ENCODE data around the gene PLEKHM2. TPM values are rescaled to one million over a fixed set of nuclear protein-coding genes. Genes with fewer than 3 reads are reported as not detected.

The PLEKHM2 gene
- total RNA-seq, 1 experiment from 2014 or later, result 32.6 TPM

DNA sequence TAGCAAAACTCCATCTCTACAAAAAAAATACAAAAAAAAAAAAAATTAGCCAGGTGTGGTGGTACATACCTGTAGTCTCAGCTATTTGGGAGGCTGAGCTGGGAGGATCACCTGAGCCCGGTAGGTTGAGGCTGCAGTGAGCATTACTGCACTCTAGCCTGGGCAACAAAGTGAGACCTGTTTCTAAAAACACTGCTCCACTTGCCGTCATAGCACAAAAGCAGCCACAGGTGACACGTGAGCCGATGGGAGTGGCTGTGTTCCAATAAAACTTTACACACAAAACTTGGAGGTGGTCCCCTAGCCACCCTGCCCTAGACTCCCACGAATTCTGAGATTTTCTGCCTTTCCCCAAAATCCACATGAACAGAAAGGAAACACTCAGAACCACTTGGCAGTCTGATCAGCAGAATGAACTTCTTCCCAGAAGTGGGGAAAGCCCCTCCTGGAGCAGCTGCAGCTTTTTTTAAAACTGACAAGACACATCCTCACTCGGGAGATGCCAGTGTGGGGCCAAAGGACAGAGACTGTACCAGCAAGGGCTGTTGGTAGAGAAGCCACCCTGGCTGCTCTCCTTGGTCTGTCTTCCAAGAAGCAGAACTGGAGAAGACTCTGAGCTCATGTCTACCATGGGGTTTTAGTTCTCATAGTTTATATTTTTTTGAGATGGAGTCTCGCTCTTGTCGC lies 23.3 kb downstream of the PLEKHM2 start:
- no peak overlapping the region for H3K4me3 ChIP-seq
- no peak for DNase-seq
- peaks cover 8% of the 10 kb centered on the region for H3K36me3 ChIP-seq
- no peaks in the 10 kb centered on the region for H3K9me3 ChIP-seq
- no peaks in the 10 kb centered on the region for H3K27me3 ChIP-seq

DNA sequence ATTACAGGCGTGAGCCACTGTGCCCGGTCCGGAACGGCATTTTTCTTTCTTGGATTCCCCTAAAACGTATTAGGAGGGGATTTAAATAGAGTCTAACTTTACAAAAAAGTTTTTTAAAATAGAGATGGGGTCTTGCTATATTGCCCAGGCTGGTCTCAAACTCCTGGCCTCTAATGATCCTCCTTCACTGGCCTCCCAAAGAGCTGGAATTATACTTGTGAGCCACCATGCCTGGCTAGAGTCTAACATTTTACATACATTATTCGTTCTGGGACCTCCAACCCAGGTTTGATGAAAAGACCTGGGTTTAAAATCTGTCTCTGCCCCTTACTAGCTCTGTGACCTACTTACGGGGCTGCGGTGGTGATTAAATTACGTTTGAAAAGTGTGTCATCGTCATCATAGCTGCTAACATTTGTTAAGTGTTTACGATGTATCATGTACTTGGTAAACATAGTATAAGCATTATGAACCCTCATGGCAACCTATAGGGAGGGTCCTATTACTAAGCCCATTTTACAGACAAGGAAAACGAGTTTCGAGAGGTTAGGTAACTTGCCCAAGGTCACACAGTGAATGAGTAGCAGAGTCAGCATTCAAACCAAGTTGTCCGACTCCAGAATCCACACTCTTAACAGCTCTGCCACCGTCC lies 24.5 kb downstream of the PLEKHM2 start:
- Histone ChIP-seq H3K36me3 (peaks cover 8% of the 10 kb centered on the region), H3K4me3 (no peak overlapping the region), H3K27me3 (no peaks in the 10 kb centered on the region), H3K9me3 (no peaks in the 10 kb centered on the region)
- DNase-seq, result no peak

DNA sequence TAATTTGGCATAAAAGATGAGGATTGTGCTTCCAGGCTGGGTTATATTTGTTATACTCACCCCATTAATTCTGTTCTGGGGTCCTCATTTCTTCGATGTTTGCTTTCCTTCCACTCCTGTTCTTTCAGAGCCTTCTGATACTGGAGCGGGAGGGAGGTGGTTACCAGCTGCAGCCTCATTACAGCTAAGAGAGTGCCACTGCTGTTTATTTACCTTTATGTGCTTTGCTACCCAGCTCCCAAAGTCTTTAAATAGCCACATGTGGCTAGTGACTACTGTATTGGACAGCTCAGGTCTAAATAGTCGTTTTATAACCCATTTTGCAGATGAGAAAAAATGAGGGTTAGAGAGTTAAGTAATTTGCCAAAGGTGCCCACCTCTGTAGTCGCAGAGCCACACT lies 25.1 kb downstream of the PLEKHM2 start:
- Histone ChIP-seq H3K27me3 (no peaks in the 10 kb centered on the region), H3K4me3 (no peak overlapping the region), H3K9me3 (no peaks in the 10 kb centered on the region), H3K36me3 (peaks cover 8% of the 10 kb centered on the region)
- DNase-seq, result no peak

DNA sequence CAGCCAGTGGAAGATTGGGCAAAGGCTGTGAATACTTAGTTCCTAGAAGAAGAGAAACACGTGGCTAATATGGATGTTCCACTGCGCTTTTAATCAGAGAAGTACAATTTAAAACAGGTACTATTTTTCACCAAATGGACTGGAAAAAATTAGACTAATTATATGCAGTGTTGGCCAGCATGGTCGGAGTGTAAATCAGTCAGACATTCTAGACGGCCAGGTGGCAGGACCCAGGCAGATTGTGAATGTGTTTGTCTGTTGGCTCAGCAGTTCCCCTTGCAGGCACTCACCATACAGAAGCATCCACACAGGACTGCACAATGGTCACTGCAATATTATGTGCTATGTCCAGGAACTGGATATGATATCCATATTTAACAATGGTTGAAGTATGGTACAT lies 28.0 kb downstream of the PLEKHM2 start:
- H3K27me3 ChIP-seq, result no peaks in the 10 kb centered on the region
- H3K36me3 ChIP-seq, result no peaks in the 10 kb centered on the region; the same call in none of the 2 replicates
- no peak overlapping the region for H3K4me3 ChIP-seq
- DNase-seq, result no peak
- no peaks in the 10 kb centered on the region for H3K9me3 ChIP-seq

DNA sequence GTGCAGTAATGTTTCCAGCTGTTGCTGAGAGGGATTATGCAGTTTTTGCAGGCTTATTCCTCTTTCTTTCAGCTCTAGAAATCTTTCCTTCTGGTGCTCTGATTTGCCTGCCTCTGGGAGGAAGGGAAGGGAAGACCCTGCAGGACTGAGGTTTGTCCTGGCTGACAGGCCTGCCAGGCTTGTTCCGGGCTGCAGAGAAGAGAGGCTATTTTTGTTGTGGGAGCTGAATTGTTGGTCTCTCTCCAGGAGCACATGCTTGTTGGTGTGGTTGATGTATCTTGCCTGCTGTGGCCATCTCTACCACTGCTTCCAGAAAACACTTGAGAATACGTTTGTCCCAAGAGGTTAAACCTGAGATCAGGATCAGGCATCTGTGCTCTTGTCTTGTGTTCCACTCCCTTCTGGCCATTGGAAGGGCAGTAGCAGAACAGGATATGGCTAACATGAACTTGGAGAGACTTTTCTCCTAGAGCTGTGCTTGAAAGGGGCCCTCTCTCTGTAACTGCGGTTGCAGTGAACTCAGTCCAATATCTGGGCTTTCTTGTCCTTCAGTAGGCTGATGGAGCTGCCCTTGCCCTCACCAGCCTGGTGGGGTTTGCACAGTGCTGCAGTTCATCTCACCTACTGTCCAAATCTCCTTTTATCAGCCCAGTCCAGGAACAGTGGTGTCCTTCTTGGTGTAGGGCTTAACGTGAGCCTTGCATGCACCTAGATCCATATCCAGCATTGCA lies 30.5 kb downstream of the PLEKHM2 start:
- Histone ChIP-seq H3K27me3 (no peaks in the 10 kb centered on the region), H3K9me3 (no peaks in the 10 kb centered on the region)
- no peak for DNase-seq

DNA sequence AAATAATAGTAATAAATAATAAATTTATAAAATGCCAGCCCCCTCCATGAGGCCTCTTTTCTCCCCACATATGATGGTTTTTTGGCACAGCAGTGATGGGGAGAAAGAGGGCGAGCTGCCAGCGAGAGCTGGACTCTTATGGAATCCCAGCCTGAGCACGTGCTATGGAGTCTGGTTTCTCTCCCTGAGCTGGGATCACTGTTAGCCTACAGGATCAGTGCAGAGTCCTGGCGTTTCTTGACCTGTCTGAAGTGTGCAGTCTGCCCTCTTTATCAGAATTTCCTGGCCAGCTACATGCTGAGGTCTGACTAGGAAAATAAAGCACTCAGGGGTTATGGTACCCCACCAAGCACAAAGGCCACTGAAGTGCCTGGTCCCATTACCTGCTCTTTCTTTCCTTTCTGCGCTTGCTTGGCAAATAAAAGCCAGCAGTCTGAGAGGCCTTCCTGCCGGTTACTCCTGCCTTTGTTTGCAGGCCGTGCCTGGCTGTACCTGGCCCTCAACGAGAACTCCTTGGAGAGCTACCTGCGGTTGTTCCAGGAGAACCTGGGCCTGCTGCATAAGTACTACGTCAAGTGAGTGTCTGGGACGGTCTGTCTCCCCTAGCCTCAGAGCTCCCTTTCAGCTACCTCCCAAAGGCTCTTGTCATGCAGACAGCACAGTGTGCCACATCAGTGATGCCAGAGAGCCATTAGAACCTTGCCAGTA lies 33.5 kb downstream of the PLEKHM2 start:
- no peaks in the 10 kb centered on the region for H3K27me3 ChIP-seq
- no peaks in the 10 kb centered on the region for H3K9me3 ChIP-seq
- DNase-seq, result no peak
- no peak overlapping the region for H3K4me3 ChIP-seq
- peaks cover 3% of the 10 kb centered on the region for H3K36me3 ChIP-seq

More for the DNA sequence above, 30.5 kb downstream of the PLEKHM2 start:
- peaks cover 3% of the 10 kb centered on the region for H3K36me3 ChIP-seq
- no peak overlapping the region for H3K4me3 ChIP-seq

DNA sequence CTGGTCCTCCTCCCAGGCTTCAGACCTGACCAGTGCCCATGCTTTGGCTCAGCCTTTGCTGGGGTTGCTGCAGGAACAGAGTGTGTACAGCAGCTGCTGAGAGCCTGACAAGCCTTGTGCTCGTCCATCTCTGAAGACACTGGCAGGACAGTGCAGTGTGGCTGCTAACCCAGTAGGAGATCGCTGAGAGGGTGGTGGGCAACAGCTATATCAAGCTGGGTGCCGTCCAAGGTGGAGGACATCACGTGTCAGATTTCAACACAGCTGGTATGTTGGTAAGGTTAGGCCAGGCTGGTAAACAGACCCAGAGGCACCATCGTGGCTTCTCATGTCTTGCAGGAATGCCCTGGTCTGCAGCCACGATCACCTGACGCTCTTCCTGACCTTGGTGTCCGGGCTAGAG lies 34.1 kb downstream of the PLEKHM2 start:
- peaks cover 3% of the 10 kb centered on the region for H3K36me3 ChIP-seq
- no peaks in the 10 kb centered on the region for H3K9me3 ChIP-seq
- no peak overlapping the region for H3K4me3 ChIP-seq
- no peaks in the 10 kb centered on the region for H3K27me3 ChIP-seq
- no peak for DNase-seq

DNA sequence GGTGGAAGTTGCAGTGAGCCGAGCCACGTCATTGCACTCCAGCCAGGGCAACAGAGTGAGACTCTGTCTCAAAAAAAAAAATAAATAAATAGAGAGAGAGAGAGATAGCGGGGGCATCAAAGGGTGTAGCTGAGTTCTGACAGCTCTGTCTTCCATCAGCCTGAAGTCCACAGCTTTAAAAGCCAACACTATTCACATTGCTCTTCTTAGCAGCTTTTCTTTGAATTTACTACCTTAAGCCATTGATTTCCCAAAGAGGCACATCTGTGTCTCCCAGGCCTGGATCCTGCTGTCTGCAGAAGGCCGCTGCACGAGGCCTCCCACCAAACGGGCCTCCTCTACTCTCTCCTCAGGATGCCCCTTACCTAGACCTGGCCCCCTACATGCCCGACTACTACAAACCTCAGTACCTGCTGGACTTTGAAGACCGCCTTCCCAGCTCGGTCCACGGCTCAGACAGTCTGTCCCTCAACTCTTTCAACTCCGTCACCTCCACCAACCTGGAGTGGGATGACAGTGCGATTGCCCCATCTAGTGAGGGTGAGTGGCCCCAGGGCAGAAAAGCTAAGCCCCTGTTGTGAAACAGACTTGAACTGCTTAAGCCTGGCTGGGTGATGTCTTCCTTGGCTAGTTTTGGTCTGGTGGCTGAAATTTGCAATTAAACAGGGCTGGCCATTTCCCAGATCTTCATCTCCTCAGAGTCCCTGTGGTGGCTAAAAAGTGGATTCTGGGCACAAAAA lies 35.4 kb downstream of the PLEKHM2 start:
- H3K4me3 ChIP-seq, result no peak overlapping the region
- no peaks in the 10 kb centered on the region for H3K27me3 ChIP-seq
- no peaks in the 10 kb centered on the region for H3K9me3 ChIP-seq
- H3K36me3 ChIP-seq, result peaks cover 3% of the 10 kb centered on the region
- DNase-seq, result no peak

DNA sequence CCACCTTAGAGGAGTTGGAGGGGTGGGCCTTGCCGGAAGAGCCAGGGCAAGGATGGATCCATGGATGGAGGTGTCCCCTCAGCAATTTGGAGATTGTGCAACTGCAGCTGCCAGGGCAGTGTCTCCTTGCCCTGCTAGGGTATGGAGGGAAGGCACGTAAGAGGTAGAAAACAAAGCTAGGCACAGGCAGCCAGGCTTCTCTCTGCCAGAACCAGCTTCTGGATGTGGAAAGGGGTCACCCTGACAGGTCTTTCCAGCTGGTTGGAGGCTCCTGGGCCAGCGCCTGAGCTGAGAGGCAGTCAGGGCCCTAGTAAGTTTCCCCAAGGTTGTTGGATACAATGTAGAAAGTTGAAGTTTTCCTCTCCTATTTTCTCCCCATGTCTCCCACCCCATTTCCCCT lies 36.7 kb downstream of the PLEKHM2 start:
- Histone ChIP-seq H3K27me3 (no peaks in the 10 kb centered on the region), H3K4me3 (no peak overlapping the region), H3K36me3 (peaks cover 3% of the 10 kb centered on the region), H3K9me3 (no peaks in the 10 kb centered on the region)
- no peak for DNase-seq

DNA sequence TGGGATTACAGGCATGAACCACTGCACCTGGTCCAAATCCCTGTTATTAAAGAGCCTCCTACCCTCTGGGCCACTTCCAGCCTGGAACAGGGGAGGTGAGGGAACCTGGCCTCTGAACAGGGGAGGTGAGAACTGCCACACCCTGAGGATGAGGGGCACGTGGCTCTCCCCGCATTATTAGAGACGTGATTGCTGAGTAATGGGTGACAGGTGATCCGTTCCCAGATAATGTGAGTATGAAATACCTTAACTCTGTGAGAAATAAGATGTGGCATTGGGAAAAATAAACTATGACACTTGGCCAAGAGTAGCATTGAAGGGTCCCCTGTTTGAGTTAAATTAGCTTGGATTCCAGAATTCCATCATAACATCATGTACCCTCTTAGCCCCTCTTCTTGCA lies 38.3 kb downstream of the PLEKHM2 start:
- no peak for DNase-seq
- no peaks in the 10 kb centered on the region for H3K9me3 ChIP-seq
- no peak overlapping the region for H3K4me3 ChIP-seq
- peaks cover 5% of the 10 kb centered on the region for H3K36me3 ChIP-seq
- no peaks in the 10 kb centered on the region for H3K27me3 ChIP-seq

DNA sequence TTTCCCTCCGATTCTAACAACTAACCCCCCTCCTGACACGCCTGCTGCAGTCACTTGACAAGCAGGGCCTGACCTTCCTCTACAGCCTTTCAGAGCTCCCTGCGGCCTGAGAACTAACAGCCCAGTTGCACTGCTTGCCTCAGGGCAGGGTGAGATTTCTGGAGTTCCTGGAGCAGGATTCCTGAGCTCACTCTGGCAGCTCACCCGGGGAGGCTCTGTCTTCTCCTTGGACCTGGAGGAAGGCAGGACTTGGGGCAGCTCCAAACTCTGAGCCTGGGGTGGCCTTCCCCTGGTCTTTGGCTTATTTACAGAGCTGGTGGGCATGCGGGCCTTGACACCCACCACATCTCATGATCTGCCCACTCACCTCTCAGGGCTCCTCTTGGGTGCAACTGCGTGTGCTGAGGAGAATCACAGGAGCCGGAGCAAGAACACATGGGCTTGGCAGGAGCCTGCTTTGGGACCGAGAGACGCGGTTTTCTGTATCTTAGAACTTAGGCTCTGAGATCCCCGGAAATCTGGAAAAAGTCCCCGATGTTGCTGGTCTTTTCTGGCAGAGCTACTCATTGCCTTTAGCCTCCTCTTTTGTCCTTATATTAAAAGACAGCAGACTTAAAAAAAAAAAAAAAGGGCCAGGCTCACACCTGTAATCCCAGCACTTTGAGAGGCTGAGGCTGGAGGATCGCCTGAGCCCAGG lies 38.9 kb downstream of the PLEKHM2 start:
- no peak for DNase-seq
- Histone ChIP-seq H3K9me3 (no peaks in the 10 kb centered on the region), H3K27me3 (no peaks in the 10 kb centered on the region), H3K36me3 (peaks cover 11% of the 10 kb centered on the region), H3K4me3 (no peak overlapping the region)

DNA sequence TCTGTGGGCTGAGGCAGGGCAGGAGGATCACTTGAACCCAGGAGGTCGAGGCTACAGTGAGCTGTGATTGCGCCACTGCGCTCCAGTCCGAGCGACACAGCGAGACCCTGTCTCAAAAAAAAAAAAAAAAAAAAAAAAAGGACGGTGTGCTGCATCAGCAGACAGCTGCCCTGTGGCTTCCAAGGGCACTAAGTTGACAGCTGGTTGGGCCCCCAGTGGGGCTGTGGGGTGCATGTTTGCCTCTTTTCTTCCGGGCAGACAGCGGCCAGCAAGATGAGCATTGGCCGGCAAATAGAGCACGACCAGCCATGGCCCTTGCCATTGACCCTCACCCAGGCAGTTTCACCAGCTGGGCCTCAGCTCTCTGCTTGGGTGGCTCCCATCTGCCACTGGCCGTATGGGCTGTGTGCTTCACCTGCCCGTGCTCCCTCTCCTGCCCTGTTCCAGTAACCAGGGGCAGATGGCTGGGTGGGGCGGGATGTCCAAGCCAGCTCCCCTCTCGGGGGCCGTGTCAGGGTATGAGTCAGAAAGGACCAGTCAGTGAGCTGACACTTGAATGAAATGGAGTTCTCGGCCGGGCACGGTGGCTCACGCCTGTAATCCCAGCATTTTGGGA lies 39.6 kb downstream of the PLEKHM2 start:
- H3K36me3 ChIP-seq, result peaks cover 11% of the 10 kb centered on the region
- no peaks in the 10 kb centered on the region for H3K9me3 ChIP-seq
- H3K27me3 ChIP-seq, result no peaks in the 10 kb centered on the region
- H3K4me3 ChIP-seq, result no peak overlapping the region
- no peak for DNase-seq

DNA sequence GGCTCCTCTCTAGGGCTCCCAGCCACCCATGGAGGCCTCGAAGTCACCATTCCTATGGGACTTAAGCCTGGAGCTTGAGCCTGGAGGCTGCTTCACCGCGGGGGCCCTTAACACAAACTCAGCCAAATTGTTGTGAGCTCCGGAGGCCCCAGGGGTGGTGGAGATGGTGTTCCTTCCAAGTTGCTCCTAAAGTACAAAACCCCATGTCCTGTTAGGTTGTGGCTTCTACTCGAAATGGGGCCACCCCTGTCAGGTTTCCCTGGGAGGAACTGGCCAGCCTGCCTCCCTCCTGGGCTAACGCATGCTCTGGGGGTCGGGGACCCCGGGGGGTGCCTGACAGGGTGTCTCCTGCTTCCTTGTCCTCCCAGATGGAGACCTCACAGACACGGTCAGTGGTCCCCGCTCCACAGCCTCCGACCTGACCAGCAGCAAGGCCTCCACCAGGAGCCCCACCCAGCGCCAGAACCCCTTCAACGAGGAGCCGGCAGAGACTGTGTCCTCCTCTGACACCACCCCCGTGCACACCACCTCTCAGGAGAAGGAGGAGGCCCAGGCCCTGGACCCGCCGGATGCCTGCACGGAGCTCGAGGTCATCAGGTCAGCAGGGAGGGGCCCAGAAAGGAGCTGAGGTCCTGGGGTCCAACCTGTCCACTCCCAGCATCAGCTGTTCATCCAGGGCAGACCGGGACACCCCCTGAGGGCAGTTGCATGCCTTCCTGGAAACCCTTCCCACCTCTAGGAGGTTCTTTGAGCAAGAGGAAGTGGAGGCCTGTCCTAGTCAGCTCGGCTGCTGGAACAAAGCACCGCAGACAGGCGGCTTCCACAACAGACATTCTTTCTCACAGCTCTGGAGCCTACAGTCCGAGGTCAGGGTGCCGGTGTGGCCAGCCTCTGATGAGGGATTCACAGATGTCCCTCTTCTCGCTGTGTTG lies 41.1 kb downstream of the PLEKHM2 start:
- no peaks in the 10 kb centered on the region for H3K27me3 ChIP-seq
- no peak overlapping the region for H3K4me3 ChIP-seq
- no peak for DNase-seq
- H3K9me3 ChIP-seq, result no peaks in the 10 kb centered on the region
- peaks cover 12% of the 10 kb centered on the region for H3K36me3 ChIP-seq

DNA sequence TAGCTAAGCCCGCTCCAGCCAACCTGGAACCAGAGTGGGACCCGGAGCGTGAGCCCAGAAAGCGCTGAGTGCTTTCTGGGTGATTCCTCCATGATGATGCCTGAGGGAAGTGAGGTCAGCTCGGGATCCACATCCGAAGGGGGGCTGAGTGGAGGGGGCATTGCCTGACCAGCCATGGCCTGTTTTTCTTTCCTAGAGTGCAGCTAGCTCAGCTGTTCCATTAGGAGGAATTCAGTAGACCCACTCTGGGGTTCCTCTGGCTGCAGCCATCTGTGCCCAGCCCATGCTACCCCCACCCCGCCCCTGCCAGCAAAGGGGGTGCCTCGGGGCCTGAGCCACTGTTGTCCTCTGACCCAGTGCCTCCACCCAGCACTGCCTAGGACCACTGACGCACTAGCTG lies 42.4 kb downstream of the PLEKHM2 start:
- no peak overlapping the region for H3K4me3 ChIP-seq
- H3K36me3 ChIP-seq, result peaks cover 16% of the 10 kb centered on the region
- H3K9me3 ChIP-seq, result no peaks in the 10 kb centered on the region
- DNase-seq, result no peak
- H3K27me3 ChIP-seq, result no peaks in the 10 kb centered on the region

DNA sequence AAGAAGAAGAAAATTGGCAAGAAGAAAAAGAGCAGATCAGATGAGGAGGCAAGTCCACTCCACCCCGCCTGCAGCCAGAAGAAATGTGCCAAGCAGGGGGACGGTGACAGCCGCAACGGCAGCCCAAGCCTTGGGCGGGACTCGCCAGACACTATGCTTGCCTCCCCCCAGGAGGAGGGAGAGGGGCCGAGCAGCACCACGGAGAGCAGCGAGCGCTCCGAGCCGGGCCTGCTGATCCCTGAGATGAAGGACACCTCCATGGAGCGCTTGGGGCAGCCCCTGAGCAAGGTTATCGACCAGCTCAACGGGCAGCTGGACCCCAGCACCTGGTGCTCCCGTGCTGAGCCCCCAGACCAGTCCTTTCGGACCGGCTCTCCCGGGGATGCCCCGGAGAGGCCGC lies 42.9 kb downstream of the PLEKHM2 start:
- Histone ChIP-seq H3K9me3 (no peaks in the 10 kb centered on the region), H3K36me3 (peaks cover 16% of the 10 kb centered on the region), H3K4me3 (no peak overlapping the region), H3K27me3 (no peaks in the 10 kb centered on the region)
- no peak for DNase-seq
